Body of pancreas (tissue), 4 donors: ENCODE data around the gene HDAC2.

Source experiments
- POLR2A ChIP-seq, 3 donors: fragments of 450-650 bp; IDR thresholded peaks; one replicate each; pipeline ENCODE4 v1.6.1; 2016; ENCODE audit warnings: antibody characterized with exemption in 3 of 3, mild to moderate bottlenecking in 2 of 3
- TF ChIP-seq, protein P1 (sequence below), 7 experiments: fragments of 450-650 bp in 4 of 7; fragments of 200-600 bp in 3 of 7; sonication (generic) in 3 of 7; IDR thresholded peaks; one replicate each; pipeline ENCODE4 v1.5.1; 2016 to 2019; ENCODE audit warnings: antibody characterized with exemption in 7 of 7

DNA sequence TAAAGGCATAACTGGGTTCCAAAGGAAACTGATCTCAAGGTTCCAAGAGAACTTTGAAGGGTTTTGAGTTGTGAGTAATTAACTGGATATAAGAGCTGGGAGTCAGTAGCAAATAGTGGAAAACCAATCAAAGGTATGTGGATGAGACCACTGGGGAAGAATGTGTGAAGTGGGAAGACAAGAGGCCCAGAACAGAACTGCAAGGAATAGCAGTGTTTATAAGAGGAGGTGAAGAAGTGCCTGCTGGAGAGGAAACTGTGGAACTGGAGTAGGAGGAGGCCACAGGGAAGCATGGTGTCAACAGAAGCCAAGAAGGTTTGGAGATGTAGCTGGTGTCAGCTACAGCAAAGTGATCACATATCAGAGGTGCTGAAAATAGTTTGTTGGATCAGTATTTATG, 18.7 kb upstream of the HDAC2 start:
- TF ChIP-seq, protein P1, sequence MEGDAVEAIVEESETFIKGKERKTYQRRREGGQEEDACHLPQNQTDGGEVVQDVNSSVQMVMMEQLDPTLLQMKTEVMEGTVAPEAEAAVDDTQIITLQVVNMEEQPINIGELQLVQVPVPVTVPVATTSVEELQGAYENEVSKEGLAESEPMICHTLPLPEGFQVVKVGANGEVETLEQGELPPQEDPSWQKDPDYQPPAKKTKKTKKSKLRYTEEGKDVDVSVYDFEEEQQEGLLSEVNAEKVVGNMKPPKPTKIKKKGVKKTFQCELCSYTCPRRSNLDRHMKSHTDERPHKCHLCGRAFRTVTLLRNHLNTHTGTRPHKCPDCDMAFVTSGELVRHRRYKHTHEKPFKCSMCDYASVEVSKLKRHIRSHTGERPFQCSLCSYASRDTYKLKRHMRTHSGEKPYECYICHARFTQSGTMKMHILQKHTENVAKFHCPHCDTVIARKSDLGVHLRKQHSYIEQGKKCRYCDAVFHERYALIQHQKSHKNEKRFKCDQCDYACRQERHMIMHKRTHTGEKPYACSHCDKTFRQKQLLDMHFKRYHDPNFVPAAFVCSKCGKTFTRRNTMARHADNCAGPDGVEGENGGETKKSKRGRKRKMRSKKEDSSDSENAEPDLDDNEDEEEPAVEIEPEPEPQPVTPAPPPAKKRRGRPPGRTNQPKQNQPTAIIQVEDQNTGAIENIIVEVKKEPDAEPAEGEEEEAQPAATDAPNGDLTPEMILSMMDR (IDR thresholded peaks at IDR 0.05): no peak
- no peak for TF ChIP-seq POLR2A (IDR thresholded peaks at IDR 0.05)
